ENCODE measurements around the gene PLAAT4.
A peak's percentile ranks its signal among the peaks of the same experiment; 100 is the strongest.

PLAAT4 gene

DNA sequence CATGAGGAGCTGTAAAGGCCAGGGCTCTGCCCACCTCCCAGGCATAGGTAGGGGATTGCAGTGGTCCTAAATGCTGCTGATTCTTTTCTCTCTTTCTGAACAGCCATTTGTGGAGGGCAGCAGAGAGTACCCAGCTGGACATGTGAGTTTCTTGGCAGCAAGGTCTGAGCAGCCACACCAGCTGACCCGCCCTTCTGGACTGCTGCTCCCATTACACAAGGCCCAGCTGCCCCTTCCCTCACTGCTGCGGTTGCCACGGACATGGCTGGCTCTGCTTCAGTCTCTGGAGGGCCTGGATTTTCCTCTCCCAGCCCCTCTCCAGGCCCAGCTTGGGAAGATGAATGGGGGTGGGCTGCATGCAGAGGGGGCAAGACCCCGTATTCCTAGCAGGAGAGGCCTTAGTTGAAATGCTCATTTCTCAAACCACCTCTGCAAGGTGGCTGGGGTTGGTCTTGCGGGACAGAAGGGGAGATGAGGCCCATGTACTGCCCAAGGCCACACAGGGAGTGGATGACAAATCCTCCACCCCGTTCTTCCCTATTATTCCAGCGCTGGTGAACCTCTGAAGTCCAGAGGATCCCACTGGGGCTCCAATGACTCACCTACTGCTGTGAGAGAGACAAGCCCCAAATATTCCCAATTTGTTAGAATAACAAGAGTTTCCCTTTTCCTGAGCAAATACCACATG lies 26.1 kb upstream of the PLAAT4 start:
- H3K4me3 ChIP-seq (ENCODE audit: low read length) = no peak overlapping the region
- TF ChIP-seq, protein P1, sequence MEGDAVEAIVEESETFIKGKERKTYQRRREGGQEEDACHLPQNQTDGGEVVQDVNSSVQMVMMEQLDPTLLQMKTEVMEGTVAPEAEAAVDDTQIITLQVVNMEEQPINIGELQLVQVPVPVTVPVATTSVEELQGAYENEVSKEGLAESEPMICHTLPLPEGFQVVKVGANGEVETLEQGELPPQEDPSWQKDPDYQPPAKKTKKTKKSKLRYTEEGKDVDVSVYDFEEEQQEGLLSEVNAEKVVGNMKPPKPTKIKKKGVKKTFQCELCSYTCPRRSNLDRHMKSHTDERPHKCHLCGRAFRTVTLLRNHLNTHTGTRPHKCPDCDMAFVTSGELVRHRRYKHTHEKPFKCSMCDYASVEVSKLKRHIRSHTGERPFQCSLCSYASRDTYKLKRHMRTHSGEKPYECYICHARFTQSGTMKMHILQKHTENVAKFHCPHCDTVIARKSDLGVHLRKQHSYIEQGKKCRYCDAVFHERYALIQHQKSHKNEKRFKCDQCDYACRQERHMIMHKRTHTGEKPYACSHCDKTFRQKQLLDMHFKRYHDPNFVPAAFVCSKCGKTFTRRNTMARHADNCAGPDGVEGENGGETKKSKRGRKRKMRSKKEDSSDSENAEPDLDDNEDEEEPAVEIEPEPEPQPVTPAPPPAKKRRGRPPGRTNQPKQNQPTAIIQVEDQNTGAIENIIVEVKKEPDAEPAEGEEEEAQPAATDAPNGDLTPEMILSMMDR (conservative IDR thresholded peaks at IDR 0.05; ENCODE audit: low read depth, low read length) = peak; percentile 15
- DNase-seq (ENCODE audit: low read depth) = peak; percentile 31

GRCh38 chr11:63511048-63511748 lies 25.4 kb upstream of the PLAAT4 start:
- no peak for DNase-seq (ENCODE audit: low read depth)
- H3K4me3 ChIP-seq (ENCODE audit: low read length) = no peak overlapping the region
- TF ChIP-seq, protein P1 (conservative IDR thresholded peaks at IDR 0.05; ENCODE audit: low read depth, low read length) = no peak

DNA sequence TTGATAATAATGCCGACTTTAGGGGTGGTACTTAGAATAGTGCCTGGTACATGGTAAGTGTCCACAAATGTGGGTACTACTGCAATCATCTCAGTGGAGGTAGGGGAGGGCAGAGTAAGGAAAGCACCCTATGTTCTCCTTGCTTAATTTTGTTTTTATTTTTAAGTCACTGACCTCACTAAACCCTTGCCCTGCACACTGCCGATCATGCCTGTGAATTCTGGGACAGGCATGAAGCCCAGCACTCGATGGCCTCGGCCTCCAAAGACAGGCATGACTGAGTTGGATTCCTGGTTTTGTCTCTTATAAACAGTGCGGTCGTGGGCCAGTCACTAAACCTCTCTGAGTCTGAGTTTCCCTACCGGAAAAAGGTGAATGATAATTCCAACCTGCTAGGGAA lies 23.8 kb upstream of the PLAAT4 start:
- no peak for DNase-seq (ENCODE audit: low read depth)
- no peak overlapping the region for H3K4me3 ChIP-seq (ENCODE audit: low read length)
- TF ChIP-seq, protein P1 (conservative IDR thresholded peaks at IDR 0.05; ENCODE audit: low read depth, low read length) = no peak

DNA sequence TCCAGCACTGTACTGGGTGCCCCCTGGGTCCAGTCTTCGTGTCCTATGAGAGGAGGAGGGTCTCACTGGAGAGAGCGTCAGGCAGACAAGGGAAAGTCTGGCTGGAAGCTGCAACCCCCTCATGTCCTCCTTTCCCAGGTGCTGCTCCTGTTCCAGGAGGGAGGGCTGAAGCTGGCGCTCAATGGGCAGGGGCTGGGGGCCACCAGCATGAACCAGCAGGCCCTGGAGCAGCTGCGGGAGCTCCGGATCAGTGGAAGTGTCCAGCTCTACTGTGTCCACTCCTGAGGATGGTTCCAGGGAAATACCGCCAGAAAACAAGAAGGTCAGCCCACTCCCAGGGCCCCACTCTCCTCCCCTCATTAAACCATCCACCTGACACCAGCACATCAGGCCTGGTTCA lies 20.5 kb upstream of the PLAAT4 start:
- H3K4me3 ChIP-seq (ENCODE audit: low read length) = no peak overlapping the region
- DNase-seq (ENCODE audit: low read depth) = no peak
- TF ChIP-seq, protein P1 (conservative IDR thresholded peaks at IDR 0.05; ENCODE audit: low read depth, low read length) = no peak

DNA sequence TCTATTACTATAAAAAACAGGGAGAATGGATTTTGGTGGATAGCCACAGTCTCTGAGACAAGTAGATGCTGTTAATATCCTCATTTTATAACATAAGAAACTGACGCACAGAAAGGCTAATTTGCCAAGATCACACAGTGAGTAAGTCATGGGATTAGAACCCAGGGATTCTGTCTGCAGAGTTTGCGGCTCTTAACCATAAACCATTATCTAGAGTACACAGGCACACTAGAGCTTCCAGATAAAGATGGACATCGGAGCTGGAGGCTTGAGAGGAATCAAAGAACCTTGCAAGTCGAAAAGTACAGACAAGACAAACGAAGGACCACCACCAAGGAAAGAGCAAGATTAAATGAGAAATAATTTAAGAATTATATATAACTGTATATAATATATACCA lies 19.5 kb upstream of the PLAAT4 start:
- no peak for DNase-seq (ENCODE audit: low read depth)
- H3K4me3 ChIP-seq (ENCODE audit: low read length) = no peak overlapping the region
- TF ChIP-seq, protein P1 (conservative IDR thresholded peaks at IDR 0.05; ENCODE audit: low read depth, low read length) = no peak

GRCh38 chr11:63518548-63518947 lies 18.1 kb upstream of the PLAAT4 start:
- DNase-seq (ENCODE audit: low read depth) = no peak
- no peak overlapping the region for H3K4me3 ChIP-seq (ENCODE audit: low read length)
- TF ChIP-seq, protein P1 (conservative IDR thresholded peaks at IDR 0.05; ENCODE audit: low read depth, low read length) = no peak

All from retinal pigment epithelial cell (primary cell).